ENCODE data around the gene DHRS2.
A peak's percentile ranks its signal among the peaks of the same experiment; 100 is the strongest.
"Not testable (repeated sequence)": the region's sequence is repeated elsewhere in the genome, so short reads cannot be mapped to it uniquely, and the experiment has no call there.

The DHRS2 gene, protein sequence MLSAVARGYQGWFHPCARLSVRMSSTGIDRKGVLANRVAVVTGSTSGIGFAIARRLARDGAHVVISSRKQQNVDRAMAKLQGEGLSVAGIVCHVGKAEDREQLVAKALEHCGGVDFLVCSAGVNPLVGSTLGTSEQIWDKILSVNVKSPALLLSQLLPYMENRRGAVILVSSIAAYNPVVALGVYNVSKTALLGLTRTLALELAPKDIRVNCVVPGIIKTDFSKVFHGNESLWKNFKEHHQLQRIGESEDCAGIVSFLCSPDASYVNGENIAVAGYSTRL

GRCh38 chr14:23636317-23637211 lies at the start of gene DHRS2:
DHRS2 (plus strand) TSS chr14:23636364; CDS start chr14:23638865, 2,501 bp downstream.
- no peak for DNase-seq

GRCh38 chr14:23588884-23589598 lies 47.1 kb upstream of the DHRS2 start:
- peak; percentile 91 for DNase-seq

GRCh38 chr14:23589606-23590005 lies 46.6 kb upstream of the DHRS2 start:
- DNase-seq = no peak

DNA sequence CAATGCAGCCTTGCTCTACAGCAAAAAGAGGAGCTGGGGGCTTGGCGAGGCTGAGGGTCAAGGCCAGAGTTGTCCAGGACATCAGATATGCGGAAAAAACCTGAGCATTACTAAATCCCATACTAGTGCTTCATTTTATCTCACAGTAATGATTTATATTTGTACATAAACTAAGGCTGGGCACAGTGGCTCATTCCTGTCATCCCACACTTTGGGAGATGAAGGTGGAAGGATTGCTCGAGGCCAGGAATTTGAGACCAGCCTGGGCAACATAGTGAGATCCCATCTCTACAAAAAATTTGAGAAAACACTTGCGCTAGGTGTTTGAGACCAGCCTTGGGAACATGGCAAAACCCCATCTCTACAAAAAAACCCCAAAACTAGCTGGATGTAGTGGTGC lies 46.0 kb upstream of the DHRS2 start:
- DNase-seq = no peak

GRCh38 chr14:23594191-23594590 lies 42.0 kb upstream of the DHRS2 start:
- not testable (repeated sequence) for DNase-seq

DNA sequence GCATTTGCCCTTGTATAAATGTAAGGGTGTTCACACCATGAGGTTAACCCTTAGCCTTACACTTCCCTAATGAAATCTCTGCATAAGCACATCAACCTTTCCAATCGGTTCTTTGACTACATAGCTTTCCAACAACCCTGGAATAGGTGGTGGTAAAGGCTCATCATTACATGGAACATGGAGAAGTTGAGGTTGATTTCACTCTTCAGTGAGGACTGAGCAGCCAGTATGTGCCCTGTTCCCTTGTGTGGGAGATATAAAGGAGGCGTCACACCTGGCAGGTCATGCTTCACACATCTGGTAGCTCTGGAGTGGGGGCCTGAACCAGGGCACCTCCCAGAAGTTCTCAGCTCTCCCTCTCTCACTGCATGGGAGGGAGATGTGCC lies 35.8 kb upstream of the DHRS2 start:
- DNase-seq = no peak

- DNase-seq = no peak
Observed at GRCh38 chr14:23600806-23601205, 35.4 kb upstream of the DHRS2 start.

- DNase-seq = no peak
Observed at GRCh38 chr14:23601424-23601823, 34.7 kb upstream of the DHRS2 start.

DNA sequence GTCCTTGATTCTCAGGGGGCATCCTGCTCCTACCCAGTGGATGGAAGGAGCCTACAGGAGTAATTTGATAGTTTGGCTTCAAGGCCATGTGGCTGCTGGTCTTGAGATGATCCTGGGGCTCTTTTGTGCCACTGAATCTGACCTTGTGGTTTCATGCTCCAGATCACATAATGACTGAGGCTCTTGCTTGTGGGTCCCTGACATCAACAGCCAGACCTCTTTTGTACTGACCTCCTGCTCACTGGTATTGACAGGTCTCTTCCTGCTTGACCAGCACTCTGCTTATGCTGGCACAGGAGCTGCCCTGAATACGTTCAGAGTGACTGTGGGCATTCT lies 34.4 kb upstream of the DHRS2 start:
- no peak for DNase-seq

DNA sequence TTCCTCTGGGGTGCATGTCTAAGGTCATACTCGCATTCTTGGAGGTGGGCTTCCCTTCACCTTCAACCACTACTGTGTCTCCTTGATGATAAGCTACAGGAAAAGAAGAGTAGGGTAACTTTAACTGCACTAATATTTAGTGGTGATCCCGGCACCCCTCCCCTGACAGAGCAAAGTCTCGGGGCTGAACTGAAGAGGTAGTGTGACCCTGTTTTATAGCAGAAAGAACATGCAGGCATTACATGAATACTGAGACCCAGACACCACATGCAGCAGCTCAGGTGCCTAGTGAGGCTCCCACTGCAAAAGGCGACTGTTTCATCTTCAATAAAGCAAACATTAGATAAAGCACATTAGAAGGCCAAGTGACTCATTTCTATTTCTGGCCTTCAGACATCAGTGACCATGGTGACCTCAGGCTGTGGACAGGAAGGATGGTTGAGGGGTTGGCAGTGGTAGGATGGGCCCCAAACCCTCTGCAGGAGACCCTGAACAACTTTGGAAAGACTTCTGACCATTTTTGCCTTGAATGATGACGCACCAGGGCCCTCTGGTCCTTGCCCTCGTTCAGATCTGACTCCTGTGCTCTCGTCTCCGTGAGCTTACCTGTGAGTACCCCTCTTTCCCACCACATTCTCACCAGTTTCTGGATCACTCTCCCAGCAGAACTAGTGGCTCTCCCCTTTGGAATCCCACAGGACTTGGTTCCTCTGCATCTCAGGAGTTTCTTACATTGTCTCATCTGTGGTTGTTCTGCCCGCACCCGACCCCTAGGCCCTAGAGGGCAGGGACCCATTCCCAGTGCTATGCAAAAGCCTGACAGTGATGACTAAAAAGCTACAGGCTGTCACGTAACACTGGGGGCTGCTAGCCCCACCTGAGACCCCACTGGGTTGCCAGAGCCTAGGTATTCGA lies 33.7 kb upstream of the DHRS2 start:
- no peak for DNase-seq

GRCh38 chr14:23603103-23603502 lies 33.1 kb upstream of the DHRS2 start:
- DNase-seq = no peak

DNA sequence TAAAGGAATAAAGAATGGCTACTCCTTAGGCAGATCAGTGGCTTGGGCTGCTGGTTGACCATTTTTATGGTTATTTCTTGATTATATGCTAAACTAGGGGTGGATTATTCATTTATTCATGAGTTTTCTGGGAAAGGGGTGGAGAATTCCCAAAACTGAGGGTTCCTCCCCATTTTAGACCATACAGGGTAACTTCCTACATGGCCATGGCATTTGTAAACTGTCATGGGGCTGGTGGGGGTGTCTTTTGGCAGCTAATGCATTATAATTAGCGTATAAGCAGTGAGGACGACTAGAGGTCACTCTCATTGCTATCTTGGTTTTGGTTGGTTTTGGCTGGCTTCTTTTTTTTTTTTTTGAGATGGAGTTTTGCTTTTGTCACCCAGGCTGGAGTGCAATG lies 32.0 kb upstream of the DHRS2 start:
- DNase-seq = no peak

- no peak for DNase-seq
Observed at GRCh38 chr14:23604675-23605170, 31.4 kb upstream of the DHRS2 start.

GRCh38 chr14:23605931-23606585 lies 30.1 kb upstream of the DHRS2 start:
- no peak for DNase-seq

DNA sequence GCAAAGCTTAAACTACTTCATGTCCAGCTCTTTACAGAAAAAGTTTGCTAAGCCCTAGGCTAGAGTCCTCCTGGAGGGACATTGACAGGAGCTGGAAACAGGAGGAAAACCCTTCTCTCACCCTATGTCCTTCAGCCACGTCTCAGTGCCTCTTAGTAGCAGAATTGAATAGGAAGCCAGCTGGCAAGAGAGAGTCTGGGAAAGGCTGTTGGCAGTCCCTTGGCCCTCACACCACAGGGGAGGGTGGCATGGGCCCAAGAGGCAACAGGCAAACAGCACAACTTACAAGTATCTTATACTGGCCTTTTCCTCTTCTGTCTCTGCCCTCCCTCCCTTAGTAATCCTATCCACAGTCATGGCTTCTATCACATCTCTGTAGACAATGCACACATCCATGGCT lies 27.7 kb upstream of the DHRS2 start:
- DNase-seq = no peak

- no peak for DNase-seq
Observed at GRCh38 chr14:23609001-23609400, 27.2 kb upstream of the DHRS2 start.

DNA sequence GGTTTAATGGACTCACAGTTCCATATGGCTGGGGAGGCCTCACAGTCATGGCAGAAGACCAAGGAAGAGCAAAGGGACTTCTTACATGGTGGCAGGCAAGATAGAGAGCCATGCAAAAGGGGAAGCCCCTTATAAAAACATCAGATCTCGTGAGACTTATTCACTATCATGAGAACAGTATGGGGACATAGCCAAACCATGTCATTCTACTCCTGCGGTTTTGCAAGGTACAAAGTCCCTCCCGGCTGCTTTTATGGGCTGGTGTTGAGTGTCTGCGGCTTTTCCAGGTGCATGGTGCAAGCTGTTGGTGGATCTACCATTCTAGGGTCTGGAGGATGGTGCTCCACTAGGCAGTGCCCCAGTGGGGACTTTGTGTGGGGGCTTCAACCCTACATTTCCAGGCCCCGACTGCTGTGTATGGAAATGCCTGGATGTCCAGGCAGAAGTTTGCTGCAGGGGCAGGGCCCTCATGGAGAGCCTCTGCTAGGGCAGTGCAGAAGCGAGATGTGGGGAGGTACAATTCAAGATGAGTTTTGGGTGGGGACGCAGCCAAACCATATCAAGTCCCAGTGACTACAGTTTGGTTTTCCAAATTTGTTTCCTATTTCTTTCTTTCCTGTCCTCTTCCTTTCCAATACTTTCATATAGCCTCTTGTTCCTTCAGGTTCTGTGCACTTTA lies 26.6 kb upstream of the DHRS2 start:
- not testable (repeated sequence) for DNase-seq

DNA sequence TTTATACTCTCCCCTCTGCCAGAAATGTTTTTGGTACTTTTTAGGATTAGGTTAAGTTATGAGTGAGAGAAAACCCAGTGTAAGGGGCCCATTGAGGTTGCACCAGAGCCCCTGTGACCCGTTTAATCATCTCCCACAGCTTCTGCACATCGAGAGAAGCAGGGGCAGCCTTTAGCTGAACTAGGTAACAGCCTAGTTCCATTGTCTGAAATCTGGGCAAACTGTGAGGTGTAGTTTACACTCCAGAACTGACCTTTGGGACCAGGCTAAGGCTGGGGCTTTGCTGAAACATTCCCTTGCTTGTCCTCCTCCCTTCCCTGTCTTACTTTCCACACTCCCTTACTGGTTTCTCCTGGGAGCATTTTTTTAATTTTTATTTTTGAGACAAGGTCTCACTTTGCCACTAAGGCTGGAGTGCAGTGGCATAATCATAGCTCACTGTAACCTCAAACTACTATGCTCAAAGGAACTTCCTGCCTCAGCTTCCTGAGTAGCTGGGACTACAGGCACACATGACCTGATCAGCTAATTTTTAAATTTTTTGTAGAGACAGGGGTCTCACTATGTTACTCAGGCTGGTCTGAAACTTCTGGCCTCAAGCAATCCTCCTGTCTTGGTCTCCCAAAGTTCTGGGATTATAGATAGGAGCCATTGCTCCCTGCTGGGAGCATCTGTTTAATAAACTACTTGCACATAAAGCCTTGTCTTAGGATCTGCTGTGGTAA lies 25.9 kb upstream of the DHRS2 start:
- DNase-seq = no peak

DNA sequence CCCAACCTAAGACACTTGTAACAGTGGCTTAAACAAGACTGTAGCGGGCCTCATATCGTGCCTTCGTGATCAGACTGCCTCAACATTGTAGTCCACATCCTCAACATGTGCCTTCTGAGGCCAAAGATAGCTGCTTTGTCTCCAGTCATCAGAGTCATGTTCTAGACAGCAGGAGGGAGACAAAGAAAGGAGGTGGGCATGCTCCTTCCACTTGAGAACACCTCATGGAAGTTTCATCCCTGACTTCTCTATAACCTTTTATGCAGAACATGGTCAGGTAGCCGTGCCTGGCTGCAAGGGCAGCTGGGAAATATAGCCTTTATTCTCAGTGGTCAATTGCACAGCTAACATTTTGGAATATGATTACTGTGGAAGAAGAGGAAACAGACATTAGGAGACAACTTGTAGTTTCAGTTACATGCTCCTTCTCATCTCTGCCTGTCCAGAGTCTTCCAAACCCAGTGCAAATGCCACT lies 25.3 kb upstream of the DHRS2 start:
- no peak for DNase-seq

GRCh38 chr14:23612354-23612732 lies 23.8 kb upstream of the DHRS2 start:
- no peak for DNase-seq

GRCh38 chr14:23612802-23613201 lies 23.4 kb upstream of the DHRS2 start:
- no peak for DNase-seq
